GM12891 (cell line): ENCODE measurements around the gene TAF6L.

Source experiments
- POLR2A ChIP-seq: IDR thresholded peaks from 2 replicates; pipeline ENCODE4 v1.6.1; 2011; ENCODE audit warnings: low read depth, low read length, control low read depth
- POLR2AphosphoS5 ChIP-seq: IDR thresholded peaks from 2 replicates; pipeline ENCODE4 v1.6.1; 2011; ENCODE audit warnings: low read depth, low read length, control low read depth

GRCh38 chr11:62737196-62737595, 34.0 kb upstream of the TAF6L start:
- no peak for TF ChIP-seq POLR2A
- TF ChIP-seq POLR2AphosphoS5: no peak
